Memory B cell (primary cell): ENCODE data around the gene TMEM236.

Experiments used
- ATAC-seq: fragments of 150-1000 bp; cut with Tn5 transposase; 2 replicates; pipeline ENCODE4 v1.10.0; 2021; ENCODE audit warnings: low read depth, mild to moderate bottlenecking, moderate library complexity
- DNase-seq, 2 donors: peaks; one replicate each; pipeline ENCODE4 v3.0.0; 2022; ENCODE audit warnings: low spot score in 2 of 2
- H3K27ac Mint-ChIP-seq: one replicate; pipeline ENCODE4 v1.8.0; 2022; ENCODE audit warnings: mild to moderate bottlenecking, moderate library complexity, mixed read lengths
- H3K27me3 Mint-ChIP-seq: one replicate; pipeline ENCODE4 v1.8.0; 2022; ENCODE audit warnings: mixed read lengths
- H3K36me3 Mint-ChIP-seq: one replicate; pipeline ENCODE4 v1.8.0; 2022; ENCODE audit warnings: mild to moderate bottlenecking, mixed read lengths
- H3K4me1 Mint-ChIP-seq: one replicate; pipeline ENCODE4 v1.8.0; 2022; ENCODE audit warnings: mixed read lengths
- H3K4me3 Mint-ChIP-seq: one replicate; pipeline ENCODE4 v1.8.0; 2022; ENCODE audit warnings: mild to moderate bottlenecking, moderate library complexity, mixed read lengths
- H3K9me3 Mint-ChIP-seq: one replicate; pipeline ENCODE4 v1.8.0; 2022; ENCODE audit warnings: mixed read lengths

Gene TMEM236

DNA sequence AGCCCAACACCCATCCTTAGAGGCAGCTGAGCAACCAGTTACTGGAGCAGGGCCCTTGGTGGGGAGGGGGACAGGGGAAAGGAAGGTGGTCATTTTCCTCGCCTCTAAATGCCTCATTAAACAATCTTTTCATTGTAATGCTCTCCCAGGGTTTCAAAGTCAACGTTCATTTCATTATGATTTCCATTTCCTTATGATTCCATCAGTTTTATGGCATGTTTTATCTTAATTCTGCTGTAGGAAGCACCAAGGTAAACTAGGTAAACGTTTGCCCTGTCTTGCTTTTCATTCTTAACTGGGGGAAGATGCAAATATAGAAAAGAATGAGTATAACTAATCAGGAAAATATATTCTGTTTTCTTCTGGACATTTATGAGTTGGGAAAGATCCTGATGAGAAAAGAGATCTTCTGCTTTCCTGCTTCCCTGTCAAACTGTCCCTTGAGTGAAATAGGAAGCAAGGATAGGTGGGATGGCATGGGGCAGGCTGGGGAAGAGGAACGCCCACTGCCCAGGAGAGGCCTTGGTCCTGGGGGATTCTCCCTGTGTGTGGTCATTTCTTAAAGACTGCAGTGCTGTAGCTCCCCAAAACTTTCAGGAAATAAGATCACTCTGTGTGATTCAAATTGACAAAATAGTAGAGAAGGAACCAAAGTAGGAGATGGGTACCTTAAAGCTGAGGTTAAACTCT lies 20.5 kb upstream of the TMEM236 start:
- Mint-ChIP-seq H3K4me1 (no peaks in the 10 kb centered on the region), H3K36me3 (no peaks in the 10 kb centered on the region), H3K4me3 (no peak overlapping the region), H3K9me3 (no peaks in the 10 kb centered on the region), H3K27me3 (no peaks in the 10 kb centered on the region), H3K27ac (no peak overlapping the region)
- ATAC-seq (no peak), DNase-seq (no peak)

DNA sequence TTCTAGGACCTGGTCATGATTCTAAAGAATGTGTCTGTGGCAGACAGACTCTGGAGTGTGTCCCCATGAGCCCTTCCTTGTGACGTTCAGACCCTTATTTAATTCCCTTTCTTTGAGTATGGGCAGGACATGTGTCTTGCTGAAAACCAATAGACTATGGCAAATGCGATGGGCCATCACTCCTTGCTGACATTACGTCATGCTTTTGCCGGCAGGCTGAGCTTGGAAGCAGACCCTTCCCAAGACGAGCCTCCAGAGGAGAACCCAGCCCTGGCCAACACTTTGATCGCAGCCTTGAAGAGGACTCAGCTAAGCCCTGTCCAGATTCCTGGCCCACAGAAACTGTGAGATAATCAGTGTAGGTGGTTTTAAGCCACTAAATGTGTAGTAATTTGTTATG lies 18.4 kb upstream of the TMEM236 start:
- H3K4me3 Mint-ChIP-seq: no peak overlapping the region
- DNase-seq (no peak), ATAC-seq (no peak)
- H3K4me1 Mint-ChIP-seq: no peaks in the 10 kb centered on the region
- H3K9me3 Mint-ChIP-seq: no peaks in the 10 kb centered on the region
- no peak overlapping the region for H3K27ac Mint-ChIP-seq
- no peaks in the 10 kb centered on the region for H3K27me3 Mint-ChIP-seq
- H3K36me3 Mint-ChIP-seq: no peaks in the 10 kb centered on the region

- Mint-ChIP-seq H3K27me3 (no peaks in the 10 kb centered on the region), H3K4me3 (no peak overlapping the region), H3K9me3 (no peaks in the 10 kb centered on the region), H3K4me1 (no peaks in the 10 kb centered on the region), H3K27ac (no peak overlapping the region), H3K36me3 (no peaks in the 10 kb centered on the region)
- ATAC-seq: no peak
- no peak for DNase-seq
Observed at GRCh38 chr10:17734432-17735080, 17.4 kb upstream of the TMEM236 start.

DNA sequence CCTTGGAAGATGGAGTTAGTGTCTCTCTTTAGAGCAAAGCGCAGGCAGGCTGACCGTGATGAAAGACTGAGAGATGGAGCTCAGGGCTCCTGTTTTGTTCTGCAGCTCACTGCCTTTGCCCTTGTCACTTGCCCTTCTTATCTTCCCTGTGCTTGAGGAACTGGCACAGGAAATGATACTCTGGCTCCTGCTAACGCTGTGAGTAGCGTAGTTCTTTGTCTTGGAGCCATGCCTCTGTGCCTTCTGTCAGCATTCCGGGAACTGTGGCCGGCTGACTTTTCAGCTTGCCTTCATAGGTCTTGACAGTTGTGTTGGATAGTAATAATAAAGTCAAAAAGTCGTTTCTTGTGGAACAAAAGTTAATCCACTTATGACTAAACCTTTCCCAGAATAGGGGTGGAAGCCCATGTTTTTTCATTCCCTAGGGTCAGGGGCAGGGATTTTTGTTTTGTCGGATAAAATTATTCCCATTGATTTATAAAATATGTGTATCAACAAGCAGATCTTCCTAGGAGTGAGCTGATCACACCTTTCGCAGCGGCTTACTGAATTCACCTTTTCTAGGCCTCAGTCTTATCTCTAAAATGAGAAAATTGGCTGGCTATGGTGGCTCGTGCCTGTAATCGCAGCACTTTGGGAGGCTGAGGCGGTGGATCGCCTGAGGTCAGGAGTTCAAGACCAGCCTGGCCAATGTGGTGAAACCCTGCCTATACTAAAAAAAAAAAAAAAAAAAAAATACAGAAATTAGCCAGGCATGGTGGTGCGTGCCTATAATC lies 16.6 kb upstream of the TMEM236 start:
- Mint-ChIP-seq H3K9me3 (no peaks in the 10 kb centered on the region), H3K4me1 (no peaks in the 10 kb centered on the region), H3K27me3 (no peaks in the 10 kb centered on the region), H3K27ac (no peak overlapping the region), H3K4me3 (no peak overlapping the region), H3K36me3 (no peaks in the 10 kb centered on the region)
- no peak for ATAC-seq
- no peak for DNase-seq

DNA sequence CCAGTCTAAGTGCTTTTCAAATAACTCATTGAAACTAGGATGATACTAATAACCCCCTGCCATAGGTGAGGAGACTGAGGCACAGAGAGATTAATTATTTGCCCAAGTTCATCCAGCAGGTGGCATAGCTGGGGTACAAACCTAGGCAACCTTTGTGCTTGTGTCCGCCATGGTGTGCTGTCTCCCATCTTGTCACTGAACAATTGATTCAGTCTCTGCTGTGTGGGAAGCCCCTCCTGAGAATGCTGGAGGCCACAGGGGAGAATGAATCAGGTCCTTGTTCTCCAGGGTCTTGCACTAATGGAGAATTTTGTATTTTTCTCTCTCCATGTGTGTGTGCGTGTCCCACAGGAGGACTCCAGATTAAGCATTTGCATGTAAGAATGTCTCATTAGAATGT lies 15.8 kb upstream of the TMEM236 start:
- ATAC-seq (no peak), DNase-seq (no peak)
- H3K9me3 Mint-ChIP-seq: no peaks in the 10 kb centered on the region
- no peaks in the 10 kb centered on the region for H3K4me1 Mint-ChIP-seq
- no peak overlapping the region for H3K27ac Mint-ChIP-seq
- no peak overlapping the region for H3K4me3 Mint-ChIP-seq
- H3K27me3 Mint-ChIP-seq: no peaks in the 10 kb centered on the region
- H3K36me3 Mint-ChIP-seq: no peaks in the 10 kb centered on the region

GRCh38 chr10:17737027-17737965 lies 14.7 kb upstream of the TMEM236 start:
- ATAC-seq (no peak), DNase-seq (peak in 1 of 2 donors; percentile 5)
- H3K4me3 Mint-ChIP-seq: no peak overlapping the region
- H3K27me3 Mint-ChIP-seq: no peaks in the 10 kb centered on the region
- H3K9me3 Mint-ChIP-seq: no peaks in the 10 kb centered on the region
- no peaks in the 10 kb centered on the region for H3K4me1 Mint-ChIP-seq
- H3K36me3 Mint-ChIP-seq: no peaks in the 10 kb centered on the region
- H3K27ac Mint-ChIP-seq: no peak overlapping the region

DNA sequence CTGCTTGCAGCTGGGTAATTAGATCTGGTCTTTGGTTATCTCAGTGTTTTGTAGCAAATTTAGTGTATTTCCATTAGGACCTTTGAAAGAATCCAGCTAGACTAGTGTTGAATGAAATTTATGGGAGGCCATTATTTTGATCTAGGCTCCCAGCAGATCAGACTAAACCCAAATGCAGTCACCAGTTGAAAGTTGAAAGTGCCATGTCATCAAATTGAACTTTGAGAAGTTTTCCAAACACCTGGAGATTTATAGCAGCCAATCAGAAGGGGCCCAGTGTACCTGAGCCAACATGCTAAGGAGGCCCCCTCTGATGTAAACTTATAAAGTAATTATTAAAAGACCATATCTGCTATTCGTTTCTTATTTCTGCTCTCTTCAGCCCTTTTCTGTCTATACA lies 11.3 kb upstream of the TMEM236 start:
- DNase-seq: no peak
- no peak overlapping the region for H3K27ac Mint-ChIP-seq

GRCh38 chr10:17742918-17743317 lies 9.1 kb upstream of the TMEM236 start:
- Mint-ChIP-seq H3K4me3 (no peak overlapping the region), H3K36me3 (no peaks in the 10 kb centered on the region), H3K4me1 (no peaks in the 10 kb centered on the region), H3K27ac (no peak overlapping the region), H3K27me3 (no peaks in the 10 kb centered on the region), H3K9me3 (no peaks in the 10 kb centered on the region)
- peak; percentile 58 to 62 for DNase-seq
- ATAC-seq: peak; percentile 35

More for the DNA sequence above, 11.3 kb upstream of the TMEM236 start:
- Mint-ChIP-seq H3K9me3 (no peaks in the 10 kb centered on the region), H3K27me3 (no peaks in the 10 kb centered on the region), H3K4me1 (no peaks in the 10 kb centered on the region), H3K36me3 (no peaks in the 10 kb centered on the region), H3K4me3 (no peak overlapping the region)
- no peak for ATAC-seq

DNA sequence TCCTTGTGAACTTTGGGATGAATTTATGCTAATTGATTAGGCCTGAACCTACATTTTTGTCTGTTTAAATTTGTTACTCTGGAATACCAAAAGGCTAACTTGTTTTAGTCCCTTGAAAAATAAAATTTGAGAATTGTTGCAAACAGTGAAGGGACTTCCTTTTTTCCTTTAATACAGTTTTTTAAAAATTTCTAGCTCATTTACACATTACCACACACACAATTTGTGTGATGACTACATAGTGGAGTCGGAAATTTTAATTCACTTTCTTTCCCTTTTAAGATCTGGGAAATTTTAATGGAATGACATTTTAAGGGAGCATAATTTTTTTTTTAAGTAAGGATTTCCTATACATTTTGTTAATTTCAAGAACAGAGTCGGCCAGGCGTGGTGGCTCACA lies 8.6 kb upstream of the TMEM236 start:
- no peaks in the 10 kb centered on the region for H3K36me3 Mint-ChIP-seq
- H3K27me3 Mint-ChIP-seq: no peaks in the 10 kb centered on the region
- H3K9me3 Mint-ChIP-seq: no peaks in the 10 kb centered on the region
- no peak for ATAC-seq
- no peak for DNase-seq
- H3K27ac Mint-ChIP-seq: no peak overlapping the region
- no peaks in the 10 kb centered on the region for H3K4me1 Mint-ChIP-seq
- H3K4me3 Mint-ChIP-seq: no peak overlapping the region

- ATAC-seq (no peak), DNase-seq (no peak)
- Mint-ChIP-seq H3K36me3 (no peaks in the 10 kb centered on the region), H3K27ac (no peak overlapping the region), H3K9me3 (no peaks in the 10 kb centered on the region), H3K4me3 (no peak overlapping the region), H3K27me3 (no peaks in the 10 kb centered on the region), H3K4me1 (no peaks in the 10 kb centered on the region)
Observed at GRCh38 chr10:17744341-17744861, 7.6 kb upstream of the TMEM236 start.

DNA sequence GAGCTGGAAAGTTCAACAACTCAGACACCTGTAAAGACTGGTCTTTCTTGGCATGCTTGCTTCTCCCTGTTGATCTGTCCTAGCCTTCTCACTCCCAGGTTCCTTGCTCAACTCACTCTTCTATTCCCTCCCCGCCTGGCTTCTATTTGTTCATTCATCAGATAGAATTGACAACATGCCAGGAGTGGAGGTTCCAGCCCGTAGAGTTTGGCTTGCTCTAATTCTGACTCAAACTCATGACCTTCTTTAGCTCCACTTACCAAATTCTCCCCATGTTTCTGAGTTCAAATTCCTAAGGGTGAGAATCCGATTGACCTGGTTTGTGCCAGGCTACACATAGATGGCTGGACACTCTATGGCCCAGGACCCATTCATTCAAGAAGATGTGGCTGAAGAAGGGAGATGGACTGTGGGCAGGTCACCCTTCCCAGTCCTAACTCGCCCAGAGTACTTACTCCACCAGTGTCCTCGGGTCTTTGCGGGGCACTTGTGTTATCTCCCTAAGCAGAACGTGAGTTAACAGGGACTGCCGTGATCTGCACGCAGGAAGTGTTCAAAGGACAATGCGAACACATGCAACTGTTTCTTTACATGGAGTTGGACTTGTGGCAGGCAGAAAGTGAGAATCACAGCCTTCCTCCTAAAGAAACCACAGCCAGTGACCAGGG lies 4.0 kb upstream of the TMEM236 start:
- DNase-seq (no peak), ATAC-seq (no peak)
- H3K27ac Mint-ChIP-seq: no peak overlapping the region
- no peak overlapping the region for H3K4me3 Mint-ChIP-seq
- H3K36me3 Mint-ChIP-seq: no peaks in the 10 kb centered on the region
- H3K4me1 Mint-ChIP-seq: no peaks in the 10 kb centered on the region
- no peaks in the 10 kb centered on the region for H3K9me3 Mint-ChIP-seq
- no peaks in the 10 kb centered on the region for H3K27me3 Mint-ChIP-seq

GRCh38 chr10:17749890-17750289 lies 2.1 kb upstream of the TMEM236 start:
- no peak for ATAC-seq
- no peaks in the 10 kb centered on the region for H3K27me3 Mint-ChIP-seq
- no peaks in the 10 kb centered on the region for H3K4me1 Mint-ChIP-seq
- H3K9me3 Mint-ChIP-seq: no peaks in the 10 kb centered on the region
- H3K4me3 Mint-ChIP-seq: no peak overlapping the region
- no peaks in the 10 kb centered on the region for H3K36me3 Mint-ChIP-seq
- no peak overlapping the region for H3K27ac Mint-ChIP-seq
- no peak for DNase-seq

GRCh38 chr10:17756557-17757217 lies 4.7 kb downstream of the TMEM236 start:
- no peaks in the 10 kb centered on the region for H3K27me3 Mint-ChIP-seq
- H3K27ac Mint-ChIP-seq: no peak overlapping the region
- no peaks in the 10 kb centered on the region for H3K36me3 Mint-ChIP-seq
- H3K4me1 Mint-ChIP-seq: peaks cover 5% of the 10 kb centered on the region
- ATAC-seq (peak; percentile 67), DNase-seq (no peak)
- peak overlapping the region; percentile 14 for H3K4me3 Mint-ChIP-seq
- H3K9me3 Mint-ChIP-seq: peaks cover 1% of the 10 kb centered on the region
